MM.1S (cell line): ENCODE data around the gene GDPGP1.

Experiments
- DNase-seq: peaks from one replicate; pipeline ENCODE4 v3.0.0-alpha.2; 2015
- H2AFZ ChIP-seq: fragments of 300-600 bp; sonication (generic); 2 replicates; pipeline ENCODE4 v1.6.0; 2016; ENCODE audit warnings: antibody characterized with exemption, low read length
- H3F3A ChIP-seq: fragments of 300-600 bp; sonication (generic); 2 replicates; pipeline ENCODE4 v1.6.1; 2016; ENCODE audit warnings: mild to moderate bottlenecking, antibody characterized with exemption, low read length, moderate library complexity, mixed read lengths; ENCODE audit not compliant: insufficient read depth
- H3K27ac ChIP-seq: fragments of 300-600 bp; sonication (generic); 2 replicates; pipeline ENCODE4 v1.5.1; 2016; ENCODE audit warnings: mild to moderate bottlenecking, low read length
- H3K27me3 ChIP-seq: fragments of 300-600 bp; sonication (generic); replicated peaks from 2 replicates; pipeline ENCODE4 v1.6.0; 2016; ENCODE audit warnings: low read length; ENCODE audit not compliant: insufficient read depth
- H3K36me3 ChIP-seq: fragments of 300-600 bp; sonication (generic); replicated peaks from 2 replicates; pipeline ENCODE4 v1.6.1; 2016; ENCODE audit warnings: mild to moderate bottlenecking, low read length, mixed read lengths; ENCODE audit not compliant: insufficient read depth
- H3K4me1 ChIP-seq: fragments of 300-600 bp; sonication (generic); 2 replicates; pipeline ENCODE4 v1.6.1; 2016; ENCODE audit warnings: low read length, mixed read lengths
- H3K4me2 ChIP-seq: fragments of 300-600 bp; sonication (generic); 2 replicates; pipeline ENCODE4 v1.6.0; 2016; ENCODE audit warnings: low read depth, low read length
- H3K4me3 ChIP-seq: fragments of 300-600 bp; sonication (generic); 2 replicates; pipeline ENCODE4 v1.5.1; 2016; ENCODE audit warnings: low read length, mixed read lengths
- H3K79me2 ChIP-seq: fragments of 300-600 bp; sonication (generic); 2 replicates; pipeline ENCODE4 v1.6.1; 2016; ENCODE audit warnings: mixed run types, low read length, mixed read lengths
- H3K9ac ChIP-seq: fragments of 300-600 bp; sonication (generic); 2 replicates; pipeline ENCODE4 v1.6.1; 2016; ENCODE audit warnings: low read length, mixed read lengths
- H3K9me2 ChIP-seq: fragments of 300-600 bp; sonication (generic); replicated peaks from 2 replicates; pipeline ENCODE4 v1.6.1; 2016; ENCODE audit warnings: mild to moderate bottlenecking, low read length, mixed read lengths; ENCODE audit not compliant: insufficient read depth
- H3K9me3 ChIP-seq: fragments of 300-600 bp; sonication (generic); replicated peaks from 2 replicates; pipeline ENCODE4 v1.6.1; 2016; ENCODE audit warnings: mild to moderate bottlenecking, low read length, mixed read lengths; ENCODE audit not compliant: insufficient read depth
- H4K20me1 ChIP-seq: fragments of 300-600 bp; sonication (generic); 2 replicates; pipeline ENCODE4 v1.6.1; 2016; ENCODE audit warnings: mild to moderate bottlenecking, low read length, moderate library complexity, mixed read lengths; ENCODE audit not compliant: insufficient read depth
- CTCF ChIP-seq: fragments of 300-600 bp; sonication (generic); IDR thresholded peaks from 2 replicates; pipeline ENCODE4 v1.5.1; 2016; ENCODE audit warnings: antibody characterized with exemption, low read length, mixed read lengths
- EZH2 ChIP-seq: fragments of 300-600 bp; sonication (generic); optimal IDR thresholded peaks from 2 replicates; pipeline ENCODE3; 2017; ENCODE audit warnings: low read depth, mild to moderate bottlenecking, antibody characterized with exemption, low read length, mixed read lengths
- EZH2phosphoT487 ChIP-seq: fragments of 300-600 bp; sonication (generic); IDR thresholded peaks from 2 replicates; pipeline ENCODE4 v1.6.1; 2018; ENCODE audit warnings: antibody characterized with exemption, low read length

The GDPGP1 gene

GRCh38 chr15:90264671-90265070 is 30.7 kb downstream of the GDPGP1 start:
- Histone ChIP-seq H3K9me2 (no peaks in the 10 kb centered on the region), H4K20me1 (peaks cover 6% of the 10 kb centered on the region; the same call in 1 of the 2 replicates), H3K27ac (peak overlapping the region; percentile 81), H3K4me1 (peaks cover 19% of the 10 kb centered on the region), H2AFZ (peak overlapping the region; percentile 88), H3K27me3 (no peaks in the 10 kb centered on the region), H3K9me3 (no peaks in the 10 kb centered on the region), H3K9ac (peak overlapping the region; percentile 90), H3K4me2 (peak overlapping the region; percentile 88), H3K36me3 (no peaks in the 10 kb centered on the region), H3F3A (peaks cover 14% of the 10 kb centered on the region; the same call in 1 of the 2 replicates), H3K4me3 (peak overlapping the region; percentile 84), H3K79me2 (peaks cover 43% of the 10 kb centered on the region)
- TF ChIP-seq EZH2 (no peak), EZH2phosphoT487 (no peak), CTCF (no peak)
- DNase-seq, result peak; percentile 35

GRCh38 chr15:90265271-90266060 is 31.5 kb downstream of the GDPGP1 start, which contains the start of gene NGRN:
Gene NGRN (plus strand): TSS chr15:90265672. CDS start chr15:90265713, 41 bp downstream.
- no peak for TF ChIP-seq EZH2
- TF ChIP-seq EZH2phosphoT487, result no peak
- TF ChIP-seq CTCF, result no peak
- H3K4me1 ChIP-seq, result peaks cover 14% of the 10 kb centered on the region
- peaks cover 51% of the 10 kb centered on the region for H3K79me2 ChIP-seq

GRCh38 chr15:90266061-90266431 is 32.0 kb downstream of the GDPGP1 start:
- DNase-seq, result no peak
- Histone ChIP-seq H3K27ac (peak overlapping the region; percentile 81), H3F3A (0 out of 2 replicates have a peak, but pooled peaks cover 11% of the 10 kb centered on the region), H3K4me3 (peak overlapping the region; percentile 84), H3K9me3 (no peaks in the 10 kb centered on the region), H3K4me1 (peaks cover 14% of the 10 kb centered on the region), H4K20me1 (peaks cover 6% of the 10 kb centered on the region; the same call in 1 of the 2 replicates), H3K27me3 (no peaks in the 10 kb centered on the region), H3K4me2 (peak overlapping the region; percentile 88), H3K79me2 (peaks cover 57% of the 10 kb centered on the region), H3K9me2 (no peaks in the 10 kb centered on the region), H3K9ac (peak overlapping the region; percentile 90), H3K36me3 (no peaks in the 10 kb centered on the region), H2AFZ (peak overlapping the region; percentile 88)
- TF ChIP-seq EZH2phosphoT487 (no peak), CTCF (no peak)

More at GRCh38 chr15:90265271-90266060, 31.5 kb downstream of the GDPGP1 start, which contains the start of gene NGRN:
- peak; percentile 95 for DNase-seq
- Histone ChIP-seq H3K4me2 (peak within 1 kb of the TSS; percentile 88), H2AFZ (peak within 1 kb of the TSS; percentile 88), H3K4me3 (peak within 1 kb of the TSS; percentile 84), H3F3A (0 out of 2 replicates have a peak, but pooled peaks cover 11% of the 10 kb centered on the region), H3K9ac (peak within 1 kb of the TSS; percentile 90), H4K20me1 (peaks cover 6% of the 10 kb centered on the region; the same call in 1 of the 2 replicates), H3K9me3 (no peaks in the 10 kb centered on the region), H3K27me3 (no peaks in the 10 kb centered on the region), H3K36me3 (no peaks in the 10 kb centered on the region), H3K27ac (peak within 1 kb of the TSS; percentile 81), H3K9me2 (no peaks in the 10 kb centered on the region)
